GM21786 (cell line): ENCODE data around the gene LYSET.
"Not testable (repeated sequence)": the region's sequence is repeated elsewhere in the genome, so short reads cannot be mapped to it uniquely, and the experiment has no call there.

Source experiments
- ATAC-seq: cut with Tn5 transposase; IDR thresholded peaks from one replicate; pipeline ENCODE4 v1.9.1; 2021; ENCODE audit not compliant: unreplicated experiment

The LYSET gene, protein sequence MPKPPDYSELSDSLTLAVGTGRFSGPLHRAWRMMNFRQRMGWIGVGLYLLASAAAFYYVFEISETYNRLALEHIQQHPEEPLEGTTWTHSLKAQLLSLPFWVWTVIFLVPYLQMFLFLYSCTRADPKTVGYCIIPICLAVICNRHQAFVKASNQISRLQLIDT

DNA sequence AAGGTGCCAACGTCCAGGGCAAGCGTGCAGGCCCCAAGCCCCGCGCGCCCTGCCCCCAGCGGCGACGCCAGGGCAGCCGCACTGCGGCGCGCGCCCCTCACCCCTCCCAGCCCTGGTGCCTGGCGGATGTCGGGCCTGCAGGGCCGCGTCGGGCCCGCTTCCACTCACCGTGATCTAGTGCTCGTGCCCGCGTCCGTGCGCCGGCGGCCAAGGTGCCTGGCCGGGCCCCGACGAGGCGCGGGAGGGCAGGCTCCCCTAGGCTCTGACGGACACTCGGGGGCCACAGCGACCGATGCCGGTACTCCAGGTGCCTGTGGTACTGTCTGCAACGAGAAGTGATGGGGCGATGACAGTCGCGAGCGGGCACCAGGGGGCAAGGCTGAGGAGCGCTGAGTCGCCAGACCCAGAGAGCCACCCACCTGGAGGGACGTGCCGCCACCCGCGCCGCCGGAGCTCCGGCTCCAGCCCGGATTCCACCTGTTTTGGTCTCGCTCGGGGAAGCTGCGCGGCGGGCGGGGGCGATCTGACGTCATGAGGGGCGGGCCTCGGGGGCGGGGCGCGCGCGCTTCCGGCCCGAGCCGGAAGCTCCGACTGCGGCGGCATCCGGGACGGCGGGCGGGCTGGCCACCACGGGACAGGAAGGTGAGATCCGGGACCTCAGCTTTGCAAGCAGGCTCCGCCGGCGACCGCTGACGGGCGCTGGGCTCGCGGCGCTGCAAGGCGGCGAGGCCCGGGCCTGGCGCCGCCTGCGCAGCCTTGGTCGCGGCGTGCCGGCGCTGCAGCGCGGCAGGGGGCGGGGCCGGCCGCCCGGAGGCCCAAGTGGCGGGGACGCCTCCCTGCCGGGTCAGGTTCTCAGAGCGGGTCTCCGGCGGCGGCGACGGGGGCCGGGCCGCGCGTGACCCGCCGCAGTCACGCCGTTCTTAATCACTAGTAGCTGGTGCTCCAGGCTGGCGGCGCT, at the start of gene LYSET, which contains the start of gene MOAP1:
Gene LYSET (plus strand): TSS at position 927 of the 958 bp plus-strand sequence. CDS start 89 bp downstream, outside the sequence.
Gene MOAP1 (minus strand): TSS at position 507 of the 958 bp plus-strand sequence. CDS start 655 bp downstream, outside the sequence.
- ATAC-seq = peak; percentile 80

DNA sequence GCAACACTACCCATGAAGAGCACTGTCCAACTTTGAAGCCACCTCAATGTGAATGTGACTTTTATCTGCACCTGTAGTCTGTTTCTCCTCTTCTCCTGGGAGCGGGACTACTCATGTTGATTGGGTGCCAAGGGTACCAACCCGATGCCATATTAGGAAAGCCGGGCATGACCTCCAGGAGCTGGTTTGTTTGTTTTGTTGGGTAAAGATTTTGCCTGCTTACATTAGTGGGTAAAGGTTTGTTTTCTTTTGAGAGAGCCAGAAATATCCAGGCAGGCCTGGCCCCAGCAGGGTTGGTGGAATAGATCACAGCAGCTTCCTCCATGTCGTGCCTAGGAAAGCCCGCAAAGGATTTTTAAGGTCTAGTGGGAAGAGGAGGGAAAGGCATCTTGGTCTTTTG, 49.7 kb upstream of the LYSET start:
- ATAC-seq = no peak

GRCh38 chr14:93136009-93136408, 49.1 kb upstream of the LYSET start:
- no peak for ATAC-seq

GRCh38 chr14:93136508-93136907, 48.6 kb upstream of the LYSET start:
- not testable (repeated sequence) for ATAC-seq

- no peak for ATAC-seq
Measured at GRCh38 chr14:93137864-93138263, 47.3 kb upstream of the LYSET start.

GRCh38 chr14:93142854-93143652, 42.1 kb upstream of the LYSET start:
- no peak for ATAC-seq

DNA sequence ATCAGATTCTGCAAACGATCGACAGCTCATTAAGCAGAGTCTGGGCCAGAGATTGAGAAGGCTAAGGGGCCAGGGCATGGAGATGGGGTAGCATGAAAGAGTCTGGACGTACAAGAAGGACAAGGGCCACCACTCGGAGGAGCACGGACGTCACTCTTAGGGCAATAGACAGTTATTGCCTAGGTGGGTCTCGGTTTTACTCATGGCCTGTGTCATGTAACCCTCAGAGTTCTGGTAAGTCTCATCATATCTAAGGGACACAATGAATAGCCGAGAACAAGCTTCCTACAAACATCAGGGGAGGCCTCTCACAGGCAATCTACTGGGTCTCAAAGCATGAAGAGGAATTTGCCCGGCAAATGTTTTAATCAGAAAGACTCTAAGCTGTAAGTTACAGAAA, 39.0 kb upstream of the LYSET start:
- ATAC-seq = no peak

DNA sequence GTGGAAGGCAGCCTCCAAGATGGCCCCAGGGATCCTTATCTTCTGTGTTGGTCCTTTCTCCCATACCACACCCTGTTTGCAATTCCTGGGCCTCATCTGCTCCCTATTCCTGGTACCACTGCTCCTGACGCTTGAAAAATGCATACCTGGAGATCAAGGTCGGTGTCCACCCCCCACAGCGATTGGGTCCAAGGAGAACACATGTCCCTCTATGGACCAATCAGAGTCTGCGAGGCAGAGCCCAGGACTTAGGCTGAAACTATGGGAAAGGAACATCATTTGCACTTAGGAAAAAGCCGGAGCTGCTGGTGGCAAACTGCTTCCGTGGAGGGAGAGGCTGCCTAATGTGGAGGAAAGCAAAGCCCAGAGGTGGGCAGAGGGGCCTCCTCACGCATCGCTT, 36.1 kb upstream of the LYSET start:
- ATAC-seq = no peak

- no peak for ATAC-seq
Measured at GRCh38 chr14:93150227-93151208, 34.6 kb upstream of the LYSET start.

DNA sequence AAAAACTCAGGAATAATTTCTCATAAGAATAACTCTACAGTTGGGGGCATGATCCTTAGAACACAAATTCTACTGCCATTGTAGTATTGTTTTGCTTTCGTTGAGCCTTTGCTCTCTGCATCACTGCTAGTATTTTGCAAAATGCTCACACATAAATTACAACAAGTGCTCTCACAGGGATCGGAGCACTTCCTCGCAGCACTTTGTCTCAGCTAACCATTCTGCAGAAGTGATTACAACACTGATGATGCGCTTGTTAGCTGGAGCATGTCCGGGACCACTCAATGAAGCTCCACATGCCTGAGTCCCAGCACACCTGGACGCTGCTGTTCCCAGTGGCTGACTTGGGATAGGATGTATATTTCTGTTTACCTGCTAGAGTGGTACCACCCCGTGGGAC, 32.0 kb upstream of the LYSET start:
- no peak for ATAC-seq

- ATAC-seq = no peak
Measured at GRCh38 chr14:93155667-93156066, 29.4 kb upstream of the LYSET start.

DNA sequence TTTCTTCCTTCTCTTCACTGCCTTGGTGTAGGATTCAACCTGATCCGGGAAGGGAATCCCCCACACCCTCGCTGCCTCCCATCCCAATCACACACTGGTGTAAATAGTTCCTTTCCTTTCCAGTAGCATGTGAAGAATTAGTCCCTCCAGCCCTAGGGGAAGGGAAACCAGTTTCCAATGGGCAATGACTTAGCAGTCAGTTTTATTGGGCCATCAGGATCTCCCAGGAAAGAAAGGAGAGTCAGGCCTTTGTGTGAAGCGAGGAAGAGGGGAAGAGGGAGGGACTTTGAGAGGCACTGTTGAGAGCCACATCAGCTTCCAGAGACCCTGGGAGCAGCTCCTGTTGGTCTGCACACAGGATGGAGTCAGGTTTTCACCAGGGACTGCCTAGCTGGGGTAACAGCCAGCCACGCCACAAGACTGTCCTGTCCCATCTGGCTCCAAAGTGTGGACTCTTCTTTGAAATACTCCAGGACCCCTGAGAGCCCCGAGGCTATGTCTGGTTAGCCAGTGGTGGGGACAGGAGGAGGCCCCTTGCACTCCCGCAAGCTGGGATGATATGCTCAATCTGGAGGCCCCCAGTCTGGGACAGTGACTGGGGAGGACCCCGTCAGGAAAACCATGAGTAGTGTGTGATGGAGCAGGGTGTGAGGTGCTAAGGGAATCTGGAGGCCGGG, 28.3 kb upstream of the LYSET start:
- no peak for ATAC-seq

- ATAC-seq = not testable (repeated sequence)
Measured at GRCh38 chr14:93158349-93158748, 26.8 kb upstream of the LYSET start.

- ATAC-seq = not testable (repeated sequence)
Measured at GRCh38 chr14:93159625-93160352, 25.3 kb upstream of the LYSET start.

- ATAC-seq = no peak
Measured at GRCh38 chr14:93160353-93160801, 24.7 kb upstream of the LYSET start.

GRCh38 chr14:93161411-93161940, 23.6 kb upstream of the LYSET start:
- no peak for ATAC-seq

GRCh38 chr14:93163564-93163963, 21.6 kb upstream of the LYSET start:
- ATAC-seq = no peak
